IPS-18c (cell line): ENCODE data around the gene ERP29.
"Not testable (repeated sequence)": the region's sequence is repeated elsewhere in the genome, so short reads cannot be mapped to it uniquely, and the experiment has no call there.

Experiments
- H3K4me3 ChIP-seq: 2 replicates; pipeline ENCODE4 v1.7.0; 2013; ENCODE audit warnings: low read depth, mild to moderate bottlenecking, low read length, moderate library complexity; ENCODE audit not compliant: insufficient read depth
- H3K9me3 ChIP-seq: one replicate; pipeline ENCODE4 v1.6.1; 2013; ENCODE audit warnings: mild to moderate bottlenecking, low read length, moderate library complexity; ENCODE audit not compliant: control insufficient read depth, insufficient read depth

ERP29 gene

DNA sequence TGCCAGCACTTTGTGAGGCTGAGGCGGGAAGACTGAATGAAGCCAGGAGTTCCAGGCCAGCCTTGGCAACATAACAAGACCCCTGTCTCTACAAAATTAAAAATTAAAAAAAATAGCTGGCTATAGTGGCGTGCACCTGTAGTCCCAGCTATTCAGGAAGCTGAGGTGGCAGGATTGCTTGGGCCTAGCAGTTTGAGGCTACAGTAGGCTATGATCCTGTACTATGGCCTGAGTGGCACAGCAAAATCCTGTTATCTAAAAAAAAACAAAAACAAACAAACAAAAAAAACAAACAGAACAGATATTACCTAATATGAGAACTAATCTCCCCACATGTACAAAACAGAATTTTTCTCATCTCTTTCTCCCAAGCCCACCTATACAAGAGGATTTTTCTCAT lies 15.9 kb upstream of the ERP29 start:
- no peaks in the 10 kb centered on the region for H3K9me3 ChIP-seq
- H3K4me3 ChIP-seq: no peak overlapping the region

DNA sequence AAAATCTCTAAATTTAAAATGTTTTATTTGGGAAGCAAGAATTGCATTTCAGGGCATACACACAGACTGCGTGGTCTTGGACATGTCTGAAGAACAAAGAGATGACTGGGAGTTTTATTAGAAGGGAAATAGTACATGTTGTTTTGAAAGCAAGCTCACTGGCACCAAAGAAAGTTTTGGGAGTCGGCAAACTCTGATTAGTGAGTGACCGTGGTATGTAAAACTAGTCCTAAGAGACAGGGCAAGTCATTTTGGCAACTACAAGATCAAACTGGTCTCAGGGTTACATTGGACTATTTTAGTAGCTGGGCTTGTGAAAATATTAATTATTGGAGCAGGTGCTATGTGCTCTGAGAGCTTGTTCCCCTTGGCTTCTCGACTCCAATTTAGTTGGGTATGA lies 15.2 kb upstream of the ERP29 start:
- Histone ChIP-seq H3K4me3 (no peak overlapping the region), H3K9me3 (no peaks in the 10 kb centered on the region)

DNA sequence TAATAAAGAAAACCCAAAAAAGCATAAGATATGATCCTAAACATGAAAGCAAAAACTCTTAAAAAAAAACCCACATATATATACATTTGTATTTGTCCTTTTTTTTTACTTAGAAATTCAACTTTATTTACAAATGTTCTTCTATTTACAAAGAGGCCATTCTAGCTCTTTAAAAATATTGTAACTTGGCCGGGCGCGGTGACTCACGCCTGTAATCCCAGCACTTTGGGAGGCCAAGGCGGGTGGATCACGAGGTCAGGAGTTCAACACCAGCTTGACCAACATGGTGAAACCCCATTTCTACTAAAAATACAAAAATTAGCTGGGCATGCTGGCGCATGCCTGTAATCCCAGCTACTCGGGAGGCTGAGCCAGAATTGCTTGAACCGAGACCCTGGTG lies 14.1 kb upstream of the ERP29 start:
- not testable (repeated sequence) for H3K4me3 ChIP-seq, H3K9me3 ChIP-seq

- H3K9me3 ChIP-seq: no peaks in the 10 kb centered on the region
- no peak overlapping the region for H3K4me3 ChIP-seq
Measured at GRCh38 chr12:112000820-112001219, 12.4 kb upstream of the ERP29 start.

DNA sequence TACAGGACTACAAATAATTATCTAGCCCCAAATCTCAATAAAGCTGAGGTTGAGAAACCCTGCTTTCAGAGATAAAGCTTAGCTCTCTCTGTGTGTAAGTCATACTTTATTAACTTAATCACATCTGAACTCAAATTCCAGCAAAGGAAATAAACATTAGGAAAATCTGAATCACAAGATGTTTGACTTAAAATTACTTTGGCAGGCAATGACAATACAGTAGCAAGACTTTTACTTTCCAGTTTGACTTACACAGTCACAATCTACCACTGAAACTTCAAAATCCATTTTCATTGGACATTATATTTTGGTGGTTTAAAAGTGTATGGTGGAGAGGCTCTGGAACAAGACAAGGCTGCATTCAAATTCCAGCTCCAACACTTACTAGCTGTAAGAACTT lies 11.7 kb upstream of the ERP29 start:
- no peak overlapping the region for H3K4me3 ChIP-seq
- no peaks in the 10 kb centered on the region for H3K9me3 ChIP-seq

DNA sequence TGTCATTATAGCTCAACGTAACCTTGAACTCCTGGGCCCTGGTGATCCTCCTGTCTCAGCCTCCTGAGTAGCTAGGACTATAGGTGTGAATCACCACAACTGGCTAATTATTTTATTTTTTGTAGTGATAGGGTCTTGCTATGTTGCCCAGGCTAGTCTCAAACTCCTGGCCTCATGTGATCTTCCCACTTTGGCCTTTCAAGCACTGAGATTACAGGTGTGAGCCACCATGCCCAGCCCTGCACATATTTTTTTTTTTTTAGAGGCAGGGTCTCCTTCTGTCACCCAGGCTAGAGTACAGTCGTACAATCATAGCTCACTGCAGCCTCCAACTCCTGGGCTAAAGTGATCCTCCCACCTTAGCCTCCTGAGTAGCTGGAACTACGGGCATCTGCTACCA lies 9.2 kb upstream of the ERP29 start:
- no peaks in the 10 kb centered on the region for H3K9me3 ChIP-seq
- no peak overlapping the region for H3K4me3 ChIP-seq

GRCh38 chr12:112005419-112006395 lies 7.5 kb upstream of the ERP29 start:
- Histone ChIP-seq H3K9me3 (no peaks in the 10 kb centered on the region), H3K4me3 (no peak overlapping the region)

- no peaks in the 10 kb centered on the region for H3K9me3 ChIP-seq
- H3K4me3 ChIP-seq: no peak overlapping the region
Measured at GRCh38 chr12:112007945-112008344, 5.3 kb upstream of the ERP29 start.

- Histone ChIP-seq H3K9me3 (no peaks in the 10 kb centered on the region), H3K4me3 (no peak overlapping the region)
Measured at GRCh38 chr12:112008918-112009317, 4.3 kb upstream of the ERP29 start.

GRCh38 chr12:112009596-112009995 lies 3.6 kb upstream of the ERP29 start:
- H3K9me3 ChIP-seq, H3K4me3 ChIP-seq: not testable (repeated sequence)

- Histone ChIP-seq H3K4me3 (no peak overlapping the region), H3K9me3 (peaks cover 2% of the 10 kb centered on the region)
Measured at GRCh38 chr12:112010415-112011344, 2.5 kb upstream of the ERP29 start.

- H3K4me3 ChIP-seq: peak overlapping the region; percentile 60
Measured at GRCh38 chr12:112011685-112012084, 1.5 kb upstream of the ERP29 start.

GRCh38 chr12:112013601-112014402 lies 576 bp downstream of the ERP29 start:
- H3K9me3 ChIP-seq: peaks cover 3% of the 10 kb centered on the region

More at GRCh38 chr12:112011685-112012084, 1.5 kb upstream of the ERP29 start:
- peaks cover 3% of the 10 kb centered on the region for H3K9me3 ChIP-seq

DNA sequence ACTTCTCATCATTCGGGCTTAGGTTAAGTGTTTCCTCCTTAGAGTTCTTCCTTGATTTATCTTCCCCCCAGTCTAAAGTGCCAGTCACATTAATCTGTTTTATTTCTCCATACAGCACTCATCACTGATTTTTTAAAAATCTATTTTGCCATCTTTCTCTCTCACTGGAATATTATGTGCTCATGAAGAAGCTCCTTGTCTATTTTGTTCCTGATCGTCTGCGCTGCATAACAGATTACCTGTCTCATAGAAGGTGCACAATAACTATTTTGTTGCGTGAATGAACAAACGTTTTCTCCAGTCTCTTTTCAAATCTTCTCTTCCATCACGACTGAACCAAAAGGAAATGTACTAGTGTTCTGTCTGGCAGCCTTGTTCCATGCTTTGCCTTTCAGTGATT lies 2.7 kb downstream of the ERP29 start:
- Histone ChIP-seq H3K4me3 (no peak overlapping the region), H3K9me3 (peaks cover 3% of the 10 kb centered on the region)

More at GRCh38 chr12:112013601-112014402, 576 bp downstream of the ERP29 start:
- peak overlapping the region; percentile 97 for H3K4me3 ChIP-seq

- Histone ChIP-seq H3K4me3 (no peak overlapping the region), H3K9me3 (peaks cover 3% of the 10 kb centered on the region)
Measured at GRCh38 chr12:112017041-112017440, 3.8 kb downstream of the ERP29 start.

GRCh38 chr12:112018571-112019237 lies 5.5 kb downstream of the ERP29 start:
- Histone ChIP-seq H3K9me3 (peaks cover 3% of the 10 kb centered on the region), H3K4me3 (no peak overlapping the region)
